Epithelial cell of proximal tubule (primary cell): Measurements from ENCODE around the gene OXSR1. TPM values are rescaled to one million over a fixed set of nuclear protein-coding genes. Genes with fewer than 3 reads are reported as not detected.
"Not testable (repeated sequence)": the region's sequence is repeated elsewhere in the genome, so short reads cannot be mapped to it uniquely, and the experiment has no call there.

Experiments used
- DNase-seq: peaks from one replicate; pipeline ENCODE4 v3.0.0-alpha.2; 2011; ENCODE audit warnings: low read depth
- H3K4me3 ChIP-seq: 2 replicates; pipeline ENCODE4 v1.5.1; 2011; ENCODE audit warnings: low read depth, mild to moderate bottlenecking, low read length
- total RNA-seq: library from RNA; depleted of rRNA; stranded (reverse); fragments of >200 nt; gene quantifications from 2 replicates; pipeline ENCODE4 v1.2.3, GENCODE V29; 2015
- TF ChIP-seq, protein P1 (sequence below): conservative IDR thresholded peaks from 2 replicates; pipeline ENCODE4 v1.5.1; 2012; ENCODE audit warnings: low read depth, mild to moderate bottlenecking, low read length

OXSR1 gene
- total RNA-seq, 1 donor from 2014 or later, result 39.2 TPM

DNA sequence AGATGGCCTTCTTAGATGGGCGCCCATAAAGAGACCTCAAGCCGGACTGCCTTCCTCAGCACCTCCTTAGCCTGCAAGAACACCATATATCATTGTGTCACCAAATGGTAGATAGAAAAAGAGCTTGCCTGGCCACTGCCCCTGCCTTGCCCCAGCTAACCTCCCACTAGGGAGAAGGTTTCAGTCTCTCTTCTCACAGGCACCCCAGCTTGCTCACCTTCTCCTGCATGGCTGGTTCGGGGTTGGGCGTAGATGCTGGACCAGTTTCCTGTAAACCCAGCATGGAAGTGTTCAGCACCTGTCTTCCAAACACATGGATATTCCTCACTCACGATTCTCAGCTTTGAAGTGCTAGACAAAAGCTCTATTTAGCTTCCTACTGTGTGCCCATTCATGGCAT, 113.5 kb downstream of the OXSR1 start:
- no peak for DNase-seq
- TF ChIP-seq, protein P1, sequence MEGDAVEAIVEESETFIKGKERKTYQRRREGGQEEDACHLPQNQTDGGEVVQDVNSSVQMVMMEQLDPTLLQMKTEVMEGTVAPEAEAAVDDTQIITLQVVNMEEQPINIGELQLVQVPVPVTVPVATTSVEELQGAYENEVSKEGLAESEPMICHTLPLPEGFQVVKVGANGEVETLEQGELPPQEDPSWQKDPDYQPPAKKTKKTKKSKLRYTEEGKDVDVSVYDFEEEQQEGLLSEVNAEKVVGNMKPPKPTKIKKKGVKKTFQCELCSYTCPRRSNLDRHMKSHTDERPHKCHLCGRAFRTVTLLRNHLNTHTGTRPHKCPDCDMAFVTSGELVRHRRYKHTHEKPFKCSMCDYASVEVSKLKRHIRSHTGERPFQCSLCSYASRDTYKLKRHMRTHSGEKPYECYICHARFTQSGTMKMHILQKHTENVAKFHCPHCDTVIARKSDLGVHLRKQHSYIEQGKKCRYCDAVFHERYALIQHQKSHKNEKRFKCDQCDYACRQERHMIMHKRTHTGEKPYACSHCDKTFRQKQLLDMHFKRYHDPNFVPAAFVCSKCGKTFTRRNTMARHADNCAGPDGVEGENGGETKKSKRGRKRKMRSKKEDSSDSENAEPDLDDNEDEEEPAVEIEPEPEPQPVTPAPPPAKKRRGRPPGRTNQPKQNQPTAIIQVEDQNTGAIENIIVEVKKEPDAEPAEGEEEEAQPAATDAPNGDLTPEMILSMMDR, result no peak
- no peak overlapping the region for H3K4me3 ChIP-seq

DNA sequence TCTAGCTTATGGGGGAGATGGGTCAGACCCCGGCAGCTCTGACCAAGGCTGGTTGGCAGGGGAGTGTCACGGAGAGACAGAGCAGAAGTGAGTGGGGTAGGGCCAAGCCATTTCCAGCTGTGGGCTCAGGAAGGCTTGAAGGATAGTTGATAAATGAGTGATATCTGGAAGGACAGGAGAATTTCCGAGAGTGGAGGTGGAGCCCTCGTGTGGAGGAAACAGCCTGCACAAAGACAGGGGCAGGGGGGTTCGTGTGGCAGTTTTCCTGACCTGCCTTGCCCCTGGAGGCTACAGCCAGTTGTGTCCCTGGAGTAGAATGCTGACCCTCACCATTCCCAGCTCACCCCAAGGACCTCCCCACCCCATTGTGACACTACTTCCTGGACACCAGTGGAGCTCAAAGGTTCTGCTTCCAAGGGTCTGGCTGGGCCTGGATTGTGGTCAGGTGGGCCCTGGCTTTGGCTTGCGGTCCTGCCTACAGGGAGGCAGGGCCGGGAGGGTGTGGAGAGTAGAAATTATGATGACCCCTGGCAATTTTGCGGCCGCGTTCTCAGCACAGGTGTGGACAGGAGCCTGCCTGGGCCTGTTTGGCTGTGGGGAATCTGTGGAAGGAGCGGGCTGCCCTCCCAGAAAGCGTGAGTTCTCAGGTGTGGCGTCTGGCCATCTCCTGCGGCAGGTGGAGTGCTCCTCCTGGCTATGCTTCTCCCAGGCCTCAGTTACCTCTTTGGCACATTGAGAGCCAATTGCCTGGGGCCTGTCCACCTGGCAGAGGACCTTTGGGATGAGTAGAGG, 116.8 kb downstream of the OXSR1 start, which contains the start of gene SLC22A14:
SLC22A14 (plus strand) TSS at position 400 of the 792 bp plus-strand sequence. CDS start 23,733 bp downstream, outside the sequence.
- no peak for DNase-seq
- TF ChIP-seq, protein P1, result peak; percentile 48
- no peak within 1 kb of the TSS for H3K4me3 ChIP-seq

GRCh38 chr3:38283810-38284755, 118.7 kb downstream of the OXSR1 start:
- DNase-seq, result no peak
- no peak overlapping the region for H3K4me3 ChIP-seq
- TF ChIP-seq, protein P1, result no peak

- DNase-seq, result no peak
- no peak overlapping the region for H3K4me3 ChIP-seq
- TF ChIP-seq, protein P1, result no peak
These were observed 119.4 kb downstream of the OXSR1 start for GRCh38 chr3:38284756-38285150.

- not testable (repeated sequence) for H3K4me3 ChIP-seq, DNase-seq
These were observed 124.2 kb downstream of the OXSR1 start for GRCh38 chr3:38289286-38290217.

GRCh38 chr3:38297053-38297452, 131.7 kb downstream of the OXSR1 start:
- DNase-seq, H3K4me3 ChIP-seq: not testable (repeated sequence)

DNA sequence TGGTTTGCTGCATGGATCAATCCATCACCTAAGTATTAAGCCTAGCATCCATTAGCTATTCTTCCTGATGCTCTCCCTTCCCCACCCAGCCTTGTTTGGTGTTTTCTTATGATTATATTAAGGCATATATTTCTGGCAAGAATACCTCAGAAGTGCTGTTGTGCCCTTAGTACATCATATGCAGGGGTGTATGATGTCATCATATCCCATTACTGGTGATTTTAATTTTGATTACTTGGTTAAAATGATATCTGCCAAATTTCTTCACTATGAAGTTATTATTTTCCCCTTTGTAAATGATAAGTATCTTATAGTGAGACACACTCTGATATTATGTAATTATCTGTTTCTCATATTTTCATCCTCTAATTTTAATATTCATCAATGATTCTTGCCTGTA, 132.2 kb downstream of the OXSR1 start:
- no peak for DNase-seq
- H3K4me3 ChIP-seq, result no peak overlapping the region
- TF ChIP-seq, protein P1, result no peak
